HG02610 (cell line): ENCODE measurements around the gene NET1.
"Not testable (repeated sequence)": the region's sequence is repeated elsewhere in the genome, so short reads cannot be mapped to it uniquely, and the experiment has no call there.

ENCODE experiments used
- ATAC-seq: cut with Tn5 transposase; IDR thresholded peaks from one replicate; pipeline ENCODE4 v1.9.1; 2021; ENCODE audit warnings: mild to moderate bottlenecking, moderate library complexity; ENCODE audit not compliant: unreplicated experiment

Gene NET1

GRCh38 chr10:5412277-5412941 is at the start of gene NET1:
Gene NET1, plus strand, starts transcription at chr10:5412557. Its CDS starts 136 bp downstream, at chr10:5412693.
- ATAC-seq = peak; percentile 94

GRCh38 chr10:5362873-5363272 is 49.5 kb upstream of the NET1 start:
- ATAC-seq = no peak

GRCh38 chr10:5364374-5364773 is 48.0 kb upstream of the NET1 start:
- no peak for ATAC-seq

GRCh38 chr10:5364890-5365338 is 47.4 kb upstream of the NET1 start, which contains the start of gene UCN3:
Gene UCN3, plus strand, starts transcription at chr10:5364966. Its CDS starts 8,755 bp downstream, at chr10:5373721.
- ATAC-seq = no peak

- no peak for ATAC-seq
Observed at GRCh38 chr10:5365928-5366327, 46.4 kb upstream of the NET1 start.

- no peak for ATAC-seq
Observed at GRCh38 chr10:5369362-5370158, 42.8 kb upstream of the NET1 start.

- ATAC-seq = no peak
Observed at GRCh38 chr10:5370493-5371352, 41.6 kb upstream of the NET1 start.

GRCh38 chr10:5373307-5373706 is 39.0 kb upstream of the NET1 start:
- no peak for ATAC-seq

GRCh38 chr10:5373891-5374611 is 38.3 kb upstream of the NET1 start:
- no peak for ATAC-seq

GRCh38 chr10:5376450-5376849 is 35.9 kb upstream of the NET1 start:
- ATAC-seq = no peak

- ATAC-seq = not testable (repeated sequence)
Observed at GRCh38 chr10:5379202-5379601, 33.2 kb upstream of the NET1 start.

GRCh38 chr10:5380395-5380794 is 32.0 kb upstream of the NET1 start:
- ATAC-seq = not testable (repeated sequence)

GRCh38 chr10:5381187-5381586 is 31.2 kb upstream of the NET1 start:
- ATAC-seq = no peak

GRCh38 chr10:5385224-5385623 is 27.1 kb upstream of the NET1 start:
- no peak for ATAC-seq

GRCh38 chr10:5387169-5387568 is 25.2 kb upstream of the NET1 start:
- no peak for ATAC-seq

- ATAC-seq = no peak
Observed at GRCh38 chr10:5390607-5391205, 21.7 kb upstream of the NET1 start.

GRCh38 chr10:5391790-5392189 is 20.6 kb upstream of the NET1 start:
- ATAC-seq = no peak

- ATAC-seq = no peak
Observed at GRCh38 chr10:5393529-5393928, 18.8 kb upstream of the NET1 start.

- no peak for ATAC-seq
Observed at GRCh38 chr10:5395168-5395567, 17.2 kb upstream of the NET1 start.
